Uterus (tissue), 2 donors: Measurements from ENCODE around the gene KIRREL3.

ENCODE experiments used
- POLR2A ChIP-seq, 2 donors: fragments of 450-650 bp; IDR thresholded peaks; one replicate each; pipeline ENCODE4 v1.6.1; 2016; ENCODE audit warnings: antibody characterized with exemption in 2 of 2, mild to moderate bottlenecking in 1 of 2, moderate library complexity in 1 of 2
- TF ChIP-seq, protein P1 (sequence below), 4 experiments: fragments of 200-600 bp in 2 of 4; fragments of 450-650 bp in 2 of 4; sonication (generic) in 2 of 4; IDR thresholded peaks; one replicate each; pipeline ENCODE4 v1.5.1; 2016 to 2019; ENCODE audit warnings: antibody characterized with exemption in 4 of 4, mild to moderate bottlenecking in 2 of 4, moderate library complexity in 1 of 4

DNA sequence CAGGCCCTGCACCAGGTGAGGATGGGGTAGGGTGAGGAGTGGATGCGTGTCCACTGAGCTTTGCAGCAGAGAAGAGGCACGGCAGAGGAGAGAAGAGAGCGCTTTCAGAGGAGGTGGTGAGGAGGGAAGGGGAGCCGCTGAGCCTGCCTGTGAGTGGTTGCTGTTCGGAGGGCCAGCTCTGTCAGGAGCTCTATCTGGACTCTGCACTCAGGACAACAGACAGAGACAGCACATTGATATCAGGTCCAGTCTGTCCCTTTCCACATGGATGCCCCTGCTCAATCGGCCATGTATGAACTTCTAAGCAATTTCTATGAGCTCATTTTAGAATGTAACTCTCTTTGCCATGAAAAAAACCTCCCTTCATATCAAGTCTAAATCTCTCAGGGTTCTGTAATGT, 158.6 kb downstream of the KIRREL3 start:
- TF ChIP-seq, protein P1, sequence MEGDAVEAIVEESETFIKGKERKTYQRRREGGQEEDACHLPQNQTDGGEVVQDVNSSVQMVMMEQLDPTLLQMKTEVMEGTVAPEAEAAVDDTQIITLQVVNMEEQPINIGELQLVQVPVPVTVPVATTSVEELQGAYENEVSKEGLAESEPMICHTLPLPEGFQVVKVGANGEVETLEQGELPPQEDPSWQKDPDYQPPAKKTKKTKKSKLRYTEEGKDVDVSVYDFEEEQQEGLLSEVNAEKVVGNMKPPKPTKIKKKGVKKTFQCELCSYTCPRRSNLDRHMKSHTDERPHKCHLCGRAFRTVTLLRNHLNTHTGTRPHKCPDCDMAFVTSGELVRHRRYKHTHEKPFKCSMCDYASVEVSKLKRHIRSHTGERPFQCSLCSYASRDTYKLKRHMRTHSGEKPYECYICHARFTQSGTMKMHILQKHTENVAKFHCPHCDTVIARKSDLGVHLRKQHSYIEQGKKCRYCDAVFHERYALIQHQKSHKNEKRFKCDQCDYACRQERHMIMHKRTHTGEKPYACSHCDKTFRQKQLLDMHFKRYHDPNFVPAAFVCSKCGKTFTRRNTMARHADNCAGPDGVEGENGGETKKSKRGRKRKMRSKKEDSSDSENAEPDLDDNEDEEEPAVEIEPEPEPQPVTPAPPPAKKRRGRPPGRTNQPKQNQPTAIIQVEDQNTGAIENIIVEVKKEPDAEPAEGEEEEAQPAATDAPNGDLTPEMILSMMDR (IDR thresholded peaks at IDR 0.05) = no peak
- no peak for TF ChIP-seq POLR2A (IDR thresholded peaks at IDR 0.05)
